Measurements from ENCODE around the gene EML6.
"Not testable (repeated sequence)": the region's sequence is repeated elsewhere in the genome, so short reads cannot be mapped to it uniquely, and the experiment has no call there.

Gene EML6

DNA sequence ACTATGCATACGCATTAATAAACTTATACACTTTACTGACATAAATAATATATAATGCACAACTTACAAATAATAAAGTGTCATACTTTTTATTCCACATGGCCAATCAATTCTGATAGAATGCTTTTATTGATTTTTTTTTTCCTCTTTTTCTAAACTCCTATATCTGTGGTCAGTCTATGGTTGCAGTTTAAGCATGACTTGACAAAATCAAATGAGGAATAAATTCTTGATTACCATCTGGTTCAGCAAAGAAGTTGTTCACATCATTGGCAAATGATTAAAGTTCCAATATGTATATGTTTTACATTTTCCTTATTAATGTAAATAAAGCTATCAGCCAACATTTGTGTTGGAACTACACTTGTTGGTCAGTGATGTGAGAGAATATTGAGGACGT lies 83.5 kb downstream of the EML6 start:
- no peak for DNase-seq

- DNase-seq, result no peak
These were observed 85.2 kb downstream of the EML6 start for GRCh38 chr2:54808661-54809060.

DNA sequence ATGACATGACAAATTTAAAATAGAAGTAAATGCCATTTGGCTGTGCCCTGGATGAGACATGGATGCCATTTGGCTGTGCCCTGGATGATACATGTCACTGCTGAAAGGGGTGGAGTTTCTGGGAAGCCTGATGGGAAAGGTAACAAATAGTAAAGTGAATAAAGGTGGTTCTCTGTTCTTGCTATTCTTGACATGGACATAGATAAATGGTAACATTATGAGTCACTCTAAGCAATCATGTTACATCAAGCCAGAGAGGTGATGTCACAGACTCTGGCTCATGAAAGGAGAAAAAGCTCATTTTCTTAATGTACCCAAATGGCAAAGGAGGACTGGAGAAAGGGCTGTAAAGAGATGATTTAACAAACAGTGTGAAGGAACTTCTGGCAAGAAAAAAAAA lies 86.4 kb downstream of the EML6 start:
- no peak for DNase-seq

DNA sequence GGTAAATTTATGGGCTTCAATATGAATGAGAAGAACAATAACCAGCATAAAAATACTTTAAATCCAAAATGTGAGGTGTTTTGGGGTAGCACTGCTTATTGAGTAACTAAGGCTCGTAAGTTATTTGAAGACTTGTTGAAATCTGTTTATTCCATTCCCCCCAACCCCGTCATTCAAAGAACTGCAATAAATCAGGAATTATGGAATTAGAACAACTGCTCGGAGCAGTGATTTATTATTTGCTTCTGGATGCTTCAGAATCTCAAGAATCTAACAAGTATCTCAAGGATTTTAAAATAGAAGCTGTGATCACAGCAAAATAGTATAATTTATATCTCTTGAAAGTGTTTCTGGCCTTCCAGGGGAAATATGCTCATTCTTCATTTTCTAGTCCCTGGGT lies 86.8 kb downstream of the EML6 start:
- no peak for DNase-seq

- DNase-seq, result no peak
These were observed 90.1 kb downstream of the EML6 start for GRCh38 chr2:54813584-54813983.

DNA sequence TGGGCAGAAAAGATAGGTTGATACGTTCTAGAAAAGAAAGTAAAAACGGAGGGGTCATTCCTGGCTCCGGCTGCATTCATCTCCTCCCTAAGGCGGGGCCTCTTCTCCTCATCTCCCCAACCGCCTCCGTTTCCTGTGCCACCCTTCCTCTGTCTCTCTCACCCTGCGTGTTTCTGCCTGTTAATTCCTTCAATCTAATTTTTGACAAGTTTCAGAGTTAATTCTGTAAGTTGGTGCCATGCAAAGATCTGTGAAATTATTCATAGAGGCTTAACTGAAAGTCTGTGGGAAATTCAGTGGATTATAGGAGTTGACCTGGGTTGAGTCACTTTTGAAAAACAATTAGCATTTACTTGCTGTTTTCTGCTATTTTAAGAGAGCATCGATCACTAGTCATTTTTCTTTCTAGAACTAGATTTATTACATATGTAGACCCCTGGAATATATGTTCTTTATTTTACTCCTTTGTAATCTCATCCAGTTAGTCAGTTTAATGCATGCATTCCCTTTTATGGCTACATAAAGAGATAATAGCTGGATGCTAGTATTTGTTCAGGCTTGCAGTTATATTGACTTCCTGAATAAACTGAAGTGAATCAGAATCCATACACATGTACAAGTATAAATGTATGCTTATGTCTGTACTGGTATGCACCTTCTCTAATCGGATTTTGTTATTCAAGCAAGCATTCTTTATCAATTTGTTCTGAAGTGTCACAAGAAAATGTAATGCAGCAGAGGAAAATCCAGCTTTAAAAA lies 91.1 kb downstream of the EML6 start:
- DNase-seq, result no peak

- no peak for DNase-seq
These were observed 91.7 kb downstream of the EML6 start for GRCh38 chr2:54815148-54815539.

DNA sequence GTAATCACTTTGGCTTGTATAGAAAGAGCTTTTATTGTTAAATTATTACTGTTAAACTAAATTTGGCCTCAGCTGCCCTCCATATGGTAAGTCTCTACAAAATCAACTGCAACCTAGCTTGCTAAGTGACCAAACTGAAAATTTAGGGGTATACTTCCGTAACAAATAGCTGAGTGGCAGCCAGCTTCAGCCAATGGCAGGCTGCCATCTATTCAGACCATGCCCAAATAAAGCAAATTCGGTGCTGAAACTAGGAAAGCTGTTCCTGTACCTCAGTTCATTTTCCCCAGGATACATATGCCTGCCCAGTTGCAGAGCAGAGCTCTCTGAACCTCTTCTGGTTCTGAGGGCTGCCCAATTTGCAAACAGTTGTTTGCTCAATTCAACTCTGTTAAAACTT lies 94.8 kb downstream of the EML6 start:
- no peak for DNase-seq

DNA sequence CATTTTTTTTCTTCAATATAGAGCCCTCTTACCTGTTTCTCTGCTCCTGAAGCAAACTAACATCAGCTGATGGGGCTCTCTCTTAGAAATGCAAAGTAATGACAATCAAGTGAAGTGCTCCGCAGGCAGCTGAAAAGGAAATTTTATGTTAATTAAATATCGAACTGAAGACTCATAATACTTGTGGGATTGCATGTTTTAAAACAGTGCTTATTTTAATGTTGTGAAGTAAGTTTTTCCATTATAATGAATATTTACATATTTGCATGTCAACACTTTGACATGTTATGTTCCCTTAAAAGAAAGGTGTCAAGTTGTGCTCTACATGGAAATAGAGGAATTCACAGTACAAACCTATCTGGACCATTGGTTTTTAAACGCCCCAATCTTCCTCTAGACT lies 97.1 kb downstream of the EML6 start:
- DNase-seq, result no peak

GRCh38 chr2:54824567-54824966 lies 101.1 kb downstream of the EML6 start:
- DNase-seq, result no peak

DNA sequence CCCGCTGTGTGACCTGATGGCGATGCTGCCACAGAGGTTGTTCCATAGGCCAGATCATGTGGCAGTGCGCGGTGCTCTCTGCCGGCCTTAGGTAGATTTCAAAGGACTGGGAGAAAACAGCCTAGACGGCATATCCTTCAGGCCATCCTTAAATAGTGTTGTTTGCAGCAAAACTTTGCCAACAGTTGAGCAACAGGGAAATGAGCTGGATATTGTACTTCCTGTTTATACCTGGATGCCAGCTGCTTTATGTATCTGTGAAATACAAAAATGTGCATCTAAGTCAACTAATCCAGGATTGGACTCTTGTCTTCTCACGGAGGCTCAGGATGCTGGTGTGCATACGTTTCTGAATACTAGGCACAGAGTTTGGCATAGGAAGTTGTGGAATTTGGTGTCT lies 107.1 kb downstream of the EML6 start:
- no peak for DNase-seq

DNA sequence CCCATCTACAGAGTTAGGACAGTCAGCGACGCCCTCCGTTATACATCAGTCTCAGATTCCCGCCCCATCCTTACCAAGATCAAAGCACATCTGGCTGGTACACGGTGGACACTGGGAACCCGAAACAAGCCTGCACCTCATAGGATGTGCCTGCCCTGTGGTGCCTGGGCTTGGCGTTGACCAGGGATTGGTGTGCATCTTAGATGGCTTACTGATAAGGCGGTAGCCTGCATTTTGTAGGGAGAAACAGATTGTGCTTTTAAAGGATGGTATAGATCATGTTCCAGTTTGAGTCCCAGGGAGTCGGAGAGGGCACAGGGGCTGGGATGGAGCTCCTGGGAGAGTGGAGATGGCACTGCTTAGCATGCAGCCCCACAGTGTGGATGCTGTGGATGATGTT lies 108.0 kb downstream of the EML6 start:
- DNase-seq, result no peak

- DNase-seq, result no peak
These were observed 111.3 kb downstream of the EML6 start for GRCh38 chr2:54834721-54835120.

GRCh38 chr2:54836477-54836876 lies 113.0 kb downstream of the EML6 start:
- no peak for DNase-seq

DNA sequence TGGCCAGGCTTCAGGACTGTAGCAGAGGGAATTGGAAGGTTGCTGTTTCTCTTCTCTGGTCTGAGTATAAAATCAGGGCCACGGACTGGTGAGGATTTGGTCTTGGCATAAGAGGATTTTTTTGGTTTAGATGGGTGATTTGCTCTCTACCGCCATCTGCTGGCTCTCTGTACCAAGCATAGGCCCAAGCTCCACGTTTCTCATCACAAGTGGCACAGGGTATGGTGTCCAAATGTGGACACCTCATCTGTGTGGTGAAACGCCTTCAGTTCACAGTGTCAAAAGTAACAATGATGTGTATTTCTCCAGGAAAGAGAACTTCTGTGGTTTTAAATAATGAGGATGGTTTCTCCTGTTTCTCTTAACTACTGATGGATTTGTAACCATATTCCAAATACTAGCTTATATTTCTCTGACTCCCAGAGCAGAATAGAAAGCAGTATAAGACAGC lies 115.1 kb downstream of the EML6 start:
- peak; percentile 8 to 51 (median 30) for DNase-seq

GRCh38 chr2:54839461-54840255 lies 116.2 kb downstream of the EML6 start:
- no peak for DNase-seq

- DNase-seq, result no peak
These were observed 117.4 kb downstream of the EML6 start for GRCh38 chr2:54840559-54841468.

DNA sequence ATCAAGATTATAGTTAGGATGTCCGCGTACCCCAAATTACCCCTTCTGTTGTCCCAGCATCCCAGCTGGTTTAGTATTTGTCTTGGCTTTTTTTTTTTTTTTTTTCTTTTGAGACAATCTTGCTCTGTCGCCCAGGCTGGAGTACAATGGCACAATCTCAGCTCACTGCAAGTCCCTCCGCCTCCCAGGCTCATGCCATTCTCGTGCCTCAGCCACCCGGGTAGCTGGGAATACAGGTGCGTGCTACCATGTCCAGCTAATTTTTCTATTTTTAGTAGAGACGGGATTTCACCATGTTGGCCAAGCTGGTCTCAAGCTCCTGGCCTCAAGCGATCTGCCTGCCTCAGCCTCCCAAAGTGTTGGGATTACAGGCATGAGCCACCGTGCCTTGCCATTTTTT lies 118.0 kb downstream of the EML6 start:
- not testable (repeated sequence) for DNase-seq

GRCh38 chr2:54845094-54845493 lies 121.6 kb downstream of the EML6 start:
- no peak for DNase-seq

DNA sequence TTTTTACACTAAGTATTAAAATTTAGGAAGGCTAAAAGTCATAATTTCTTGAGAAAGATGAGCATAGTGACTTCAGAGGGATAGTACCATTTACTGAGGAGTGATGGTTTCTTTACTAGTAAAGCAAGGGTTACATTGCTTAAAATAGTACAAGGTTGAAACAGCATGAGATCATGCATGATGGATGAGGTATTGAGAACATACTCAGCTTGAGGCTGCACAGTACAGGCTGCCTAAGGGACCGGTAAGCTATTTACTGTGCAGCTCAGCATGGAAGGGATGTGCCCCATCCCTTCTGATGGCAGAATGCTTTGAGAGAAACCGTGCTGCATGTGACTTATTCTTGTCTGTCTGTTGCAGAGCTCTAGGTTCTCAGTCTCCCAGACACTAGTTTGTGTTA lies 122.1 kb downstream of the EML6 start:
- DNase-seq, result no peak

- no peak for DNase-seq
These were observed 127.0 kb downstream of the EML6 start for GRCh38 chr2:54850171-54851122.
